Measurements from ENCODE around the gene MUSTN1.

The MUSTN1 gene

GRCh38 chr3:52845157-52845556 lies 10.3 kb upstream of the MUSTN1 start:
- no peak overlapping the region for H3K9ac ChIP-seq (ENCODE audit: low read length in 5 of 5)
- peaks cover 2 to 28% (median 11%) of the 10 kb centered on the region in 5 donors for H3K4me1 ChIP-seq (ENCODE audit: control insufficient read depth in 5 of 5, insufficient read depth in 5 of 5, low read length in 5 of 5)
- H3K27ac ChIP-seq (ENCODE audit: low read depth, low read length) = no peak overlapping the region
- H3K9me3 ChIP-seq (ENCODE audit: control insufficient read depth in 5 of 5, low read length in 5 of 5) = no peaks in the 10 kb centered on the region
- H3K4me3 ChIP-seq (ENCODE audit: low read depth in 1 of 5, low read length in 5 of 5) = no peak overlapping the region
- H3K36me3 ChIP-seq (ENCODE audit: control insufficient read depth in 5 of 5, insufficient read depth in 5 of 5, low read length in 5 of 5) = peaks cover 0 to 70% (median 62%) of the 10 kb centered on the region in 5 donors
- H3K27me3 ChIP-seq (ENCODE audit: control insufficient read depth in 5 of 5, insufficient read depth in 4 of 5, low read length in 5 of 5) = no peaks in the 10 kb centered on the region

- Histone ChIP-seq H3K27ac (ENCODE audit: low read depth, low read length) (no peak overlapping the region), H3K4me1 (ENCODE audit: control insufficient read depth in 5 of 5, insufficient read depth in 5 of 5, low read length in 5 of 5) (peaks cover 2 to 28% (median 11%) of the 10 kb centered on the region in 5 donors), H3K9ac (ENCODE audit: low read length in 5 of 5) (no peak overlapping the region), H3K4me3 (ENCODE audit: low read depth in 1 of 5, low read length in 5 of 5) (no peak overlapping the region), H3K36me3 (ENCODE audit: control insufficient read depth in 5 of 5, insufficient read depth in 5 of 5, low read length in 5 of 5) (peaks cover 0 to 68% (median 60%) of the 10 kb centered on the region in 5 donors), H3K27me3 (ENCODE audit: control insufficient read depth in 5 of 5, insufficient read depth in 4 of 5, low read length in 5 of 5) (no peaks in the 10 kb centered on the region), H3K9me3 (ENCODE audit: control insufficient read depth in 5 of 5, low read length in 5 of 5) (no peaks in the 10 kb centered on the region)
Measured at GRCh38 chr3:52844290-52844975, 9.6 kb upstream of the MUSTN1 start.

- H3K9me3 ChIP-seq (ENCODE audit: control insufficient read depth in 5 of 5, low read length in 5 of 5) = no peaks in the 10 kb centered on the region
- H3K4me3 ChIP-seq (ENCODE audit: low read depth in 1 of 5, low read length in 5 of 5) = no peak overlapping the region
- no peaks in the 10 kb centered on the region for H3K27me3 ChIP-seq (ENCODE audit: control insufficient read depth in 5 of 5, insufficient read depth in 4 of 5, low read length in 5 of 5)
- H3K9ac ChIP-seq (ENCODE audit: low read length in 5 of 5) = no peak overlapping the region
- no peak overlapping the region for H3K27ac ChIP-seq (ENCODE audit: low read depth, low read length)
- peaks cover 0 to 68% (median 57%) of the 10 kb centered on the region in 5 donors for H3K36me3 ChIP-seq (ENCODE audit: control insufficient read depth in 5 of 5, insufficient read depth in 5 of 5, low read length in 5 of 5)
- H3K4me1 ChIP-seq (ENCODE audit: control insufficient read depth in 5 of 5, insufficient read depth in 5 of 5, low read length in 5 of 5) = peaks cover 2 to 28% (median 11%) of the 10 kb centered on the region in 5 donors
Measured at GRCh38 chr3:52843881-52844280, 9.1 kb upstream of the MUSTN1 start.

GRCh38 chr3:52843108-52843865 lies 8.5 kb upstream of the MUSTN1 start:
- Histone ChIP-seq H3K9ac (ENCODE audit: low read length in 5 of 5) (no peak overlapping the region), H3K27ac (ENCODE audit: low read depth, low read length) (no peak overlapping the region), H3K4me1 (ENCODE audit: control insufficient read depth in 5 of 5, insufficient read depth in 5 of 5, low read length in 5 of 5) (peaks cover 2 to 25% (median 11%) of the 10 kb centered on the region in 5 donors), H3K27me3 (ENCODE audit: control insufficient read depth in 5 of 5, insufficient read depth in 4 of 5, low read length in 5 of 5) (no peaks in the 10 kb centered on the region), H3K36me3 (ENCODE audit: control insufficient read depth in 5 of 5, insufficient read depth in 5 of 5, low read length in 5 of 5) (peaks cover 0 to 68% (median 57%) of the 10 kb centered on the region in 5 donors), H3K4me3 (ENCODE audit: low read depth in 1 of 5, low read length in 5 of 5) (no peak overlapping the region), H3K9me3 (ENCODE audit: control insufficient read depth in 5 of 5, low read length in 5 of 5) (no peaks in the 10 kb centered on the region)

GRCh38 chr3:52842424-52842823 lies 7.6 kb upstream of the MUSTN1 start:
- Histone ChIP-seq H3K27ac (ENCODE audit: low read depth, low read length) (no peak overlapping the region), H3K9me3 (ENCODE audit: control insufficient read depth in 5 of 5, low read length in 5 of 5) (no peaks in the 10 kb centered on the region), H3K4me3 (ENCODE audit: low read depth in 1 of 5, low read length in 5 of 5) (no peak overlapping the region), H3K36me3 (ENCODE audit: control insufficient read depth in 5 of 5, insufficient read depth in 5 of 5, low read length in 5 of 5) (peaks cover 0 to 68% (median 53%) of the 10 kb centered on the region in 5 donors), H3K4me1 (ENCODE audit: control insufficient read depth in 5 of 5, insufficient read depth in 5 of 5, low read length in 5 of 5) (peaks cover 2 to 22% (median 11%) of the 10 kb centered on the region in 5 donors), H3K27me3 (ENCODE audit: control insufficient read depth in 5 of 5, insufficient read depth in 4 of 5, low read length in 5 of 5) (no peaks in the 10 kb centered on the region), H3K9ac (ENCODE audit: low read length in 5 of 5) (no peak overlapping the region)

- no peaks in the 10 kb centered on the region for H3K27me3 ChIP-seq (ENCODE audit: control insufficient read depth in 5 of 5, insufficient read depth in 4 of 5, low read length in 5 of 5)
- no peak overlapping the region for H3K9ac ChIP-seq (ENCODE audit: low read length in 5 of 5)
- H3K27ac ChIP-seq (ENCODE audit: low read depth, low read length) = no peak overlapping the region
- peaks cover 0 to 68% (median 49%) of the 10 kb centered on the region in 5 donors for H3K36me3 ChIP-seq (ENCODE audit: control insufficient read depth in 5 of 5, insufficient read depth in 5 of 5, low read length in 5 of 5)
- no peak overlapping the region for H3K4me3 ChIP-seq (ENCODE audit: low read depth in 1 of 5, low read length in 5 of 5)
- H3K9me3 ChIP-seq (ENCODE audit: control insufficient read depth in 5 of 5, low read length in 5 of 5) = no peaks in the 10 kb centered on the region
- H3K4me1 ChIP-seq (ENCODE audit: control insufficient read depth in 5 of 5, insufficient read depth in 5 of 5, low read length in 5 of 5) = peaks cover 2 to 22% (median 11%) of the 10 kb centered on the region in 5 donors
Measured at GRCh38 chr3:52841981-52842340, 7.1 kb upstream of the MUSTN1 start.

GRCh38 chr3:52841211-52841980 lies 6.6 kb upstream of the MUSTN1 start:
- H3K27me3 ChIP-seq (ENCODE audit: control insufficient read depth in 5 of 5, insufficient read depth in 4 of 5, low read length in 5 of 5) = no peaks in the 10 kb centered on the region
- no peaks in the 10 kb centered on the region for H3K9me3 ChIP-seq (ENCODE audit: control insufficient read depth in 5 of 5, low read length in 5 of 5)
- no peak overlapping the region for H3K27ac ChIP-seq (ENCODE audit: low read depth, low read length)
- no peak overlapping the region for H3K9ac ChIP-seq (ENCODE audit: low read length in 5 of 5)
- peaks cover 0 to 73% (median 49%) of the 10 kb centered on the region in 5 donors for H3K36me3 ChIP-seq (ENCODE audit: control insufficient read depth in 5 of 5, insufficient read depth in 5 of 5, low read length in 5 of 5)
- no peak overlapping the region for H3K4me3 ChIP-seq (ENCODE audit: low read depth in 1 of 5, low read length in 5 of 5)
- peaks cover 2 to 22% (median 11%) of the 10 kb centered on the region in 5 donors for H3K4me1 ChIP-seq (ENCODE audit: control insufficient read depth in 5 of 5, insufficient read depth in 5 of 5, low read length in 5 of 5)

GRCh38 chr3:52839892-52840545 lies 5.2 kb upstream of the MUSTN1 start:
- Histone ChIP-seq H3K27ac (ENCODE audit: low read depth, low read length) (no peak overlapping the region), H3K9me3 (ENCODE audit: control insufficient read depth in 5 of 5, low read length in 5 of 5) (no peaks in the 10 kb centered on the region), H3K4me3 (ENCODE audit: low read depth in 1 of 5, low read length in 5 of 5) (no peak overlapping the region), H3K27me3 (ENCODE audit: control insufficient read depth in 5 of 5, insufficient read depth in 4 of 5, low read length in 5 of 5) (no peaks in the 10 kb centered on the region), H3K36me3 (ENCODE audit: control insufficient read depth in 5 of 5, insufficient read depth in 5 of 5, low read length in 5 of 5) (peaks cover 0 to 84% (median 55%) of the 10 kb centered on the region in 5 donors), H3K9ac (ENCODE audit: low read length in 5 of 5) (no peak overlapping the region), H3K4me1 (ENCODE audit: control insufficient read depth in 5 of 5, insufficient read depth in 5 of 5, low read length in 5 of 5) (peaks cover 2 to 30% (median 12%) of the 10 kb centered on the region in 5 donors)

- Histone ChIP-seq H3K27me3 (ENCODE audit: control insufficient read depth in 5 of 5, insufficient read depth in 4 of 5, low read length in 5 of 5) (no peaks in the 10 kb centered on the region), H3K9ac (ENCODE audit: low read length in 5 of 5) (no peak overlapping the region), H3K4me3 (ENCODE audit: low read depth in 1 of 5, low read length in 5 of 5) (no peak overlapping the region), H3K4me1 (ENCODE audit: control insufficient read depth in 5 of 5, insufficient read depth in 5 of 5, low read length in 5 of 5) (peaks cover 2 to 29% (median 13%) of the 10 kb centered on the region in 5 donors), H3K27ac (ENCODE audit: low read depth, low read length) (no peak overlapping the region), H3K36me3 (ENCODE audit: control insufficient read depth in 5 of 5, insufficient read depth in 5 of 5, low read length in 5 of 5) (peaks cover 0 to 84% (median 55%) of the 10 kb centered on the region in 5 donors), H3K9me3 (ENCODE audit: control insufficient read depth in 5 of 5, low read length in 5 of 5) (no peaks in the 10 kb centered on the region)
Measured at GRCh38 chr3:52839268-52839575, 4.4 kb upstream of the MUSTN1 start.
